ENCODE data around the gene TFR2. TPM values are rescaled to one million over a fixed set of nuclear protein-coding genes. Genes with fewer than 3 reads are reported as not detected.

Gene TFR2
- 1.9 and 2.2 TPM in 2 replicates for total RNA-seq

GRCh38 chr7:100641463-100641859, at the start of gene TFR2:
Gene TFR2 (minus strand): TSS chr7:100641552. CDS start chr7:100641509, 43 bp downstream.

GRCh38 chr7:100673302-100673941, 32.1 kb upstream of the TFR2 start, which contains the start of gene GNB2:
Gene GNB2 (plus strand): TSS chr7:100673740. CDS start chr7:100676266, 2,526 bp downstream.

GRCh38 chr7:100655908-100656674, 14.7 kb upstream of the TFR2 start, which contains the start of gene ACTL6B:
Gene ACTL6B (minus strand): TSS chr7:100656448. CDS start chr7:100656354, 94 bp downstream.

GRCh38 chr7:100611983-100612729, 29.2 kb downstream of the TFR2 start, which contains the start of gene MOSPD3:
Gene MOSPD3 (plus strand): TSS chr7:100612540. CDS start chr7:100612792, 252 bp downstream.

GRCh38 chr7:100586266-100587025, 54.9 kb downstream of the TFR2 start, which contains the start of gene FBXO24:
Gene FBXO24 (plus strand): TSS chr7:100586328. CDS start chr7:100586626, 298 bp downstream.

GRCh38 chr7:100585511-100586265, 55.7 kb downstream of the TFR2 start, which contains the start of gene LRCH4:
Gene LRCH4 (minus strand): TSS chr7:100586129. CDS start chr7:100586100, 29 bp downstream.

GRCh38 chr7:100573691-100574361, 67.5 kb downstream of the TFR2 start, which contains the start of gene SAP25:
Gene SAP25 (minus strand): TSS chr7:100573900. CDS start chr7:100573742, 158 bp downstream.

Other genes with a start within 250 kb of the TFR2 start
- 1.0 and 1.4 TPM in 2 replicates for gene ZCWPW1, start 212.8 kb downstream of the TFR2 start, total RNA-seq
- 26.9 and 30.4 TPM in 2 replicates for gene MEPCE, start 211.7 kb downstream of the TFR2 start, total RNA-seq
- 11.1 and 14.1 TPM in 2 replicates for gene PPP1R35, start 205.1 kb downstream of the TFR2 start, total RNA-seq
- gene SPACDR, start 177.3 kb downstream of the TFR2 start, total RNA-seq: 0.65 and 0.96 TPM in 2 replicates
- 20.6 and 21.5 TPM in 2 replicates for gene TSC22D4, start 162.3 kb downstream of the TFR2 start, total RNA-seq
- gene NYAP1, start 157.6 kb downstream of the TFR2 start, total RNA-seq: 1.4 and 2.3 TPM in 2 replicates
- 5.6 and 6.9 TPM in 2 replicates for gene AGFG2, start 102.3 kb downstream of the TFR2 start, total RNA-seq
- 0.13 TPM in 1 of 2 replicates, not detected in the other for gene SAP25, start 67.7 kb downstream of the TFR2 start, total RNA-seq
- 9.7 and 11.7 TPM in 2 replicates for gene LRCH4, start 55.4 kb downstream of the TFR2 start, total RNA-seq
- 0.13 and 0.20 TPM in 2 replicates for gene FBXO24, start 55.2 kb downstream of the TFR2 start, total RNA-seq
- gene PCOLCE, start 39.2 kb downstream of the TFR2 start, total RNA-seq: 167 and 207 TPM in 2 replicates
- 9.8 and 10.2 TPM in 2 replicates for gene MOSPD3, start 29.0 kb downstream of the TFR2 start, total RNA-seq
- not detected in 2 replicates for gene ACTL6B, start 14.9 kb upstream of the TFR2 start, total RNA-seq
- gene GNB2, start 32.2 kb upstream of the TFR2 start, total RNA-seq: 134 and 142 TPM in 2 replicates
- gene GIGYF1, start 52.7 kb upstream of the TFR2 start, total RNA-seq: 12.6 and 18.8 TPM in 2 replicates
- 27.8 and 29.9 TPM in 2 replicates for gene POP7, start 64.6 kb upstream of the TFR2 start, total RNA-seq
- not detected in 2 replicates for gene EPO, start 78.9 kb upstream of the TFR2 start, total RNA-seq
- gene ZAN, start 92.0 kb upstream of the TFR2 start, total RNA-seq: not detected in 2 replicates
- 50.6 and 74.9 TPM in 2 replicates for gene EPHB4, start 186.0 kb upstream of the TFR2 start, total RNA-seq
- 15.1 and 22.9 TPM in 2 replicates for gene SLC12A9, start 211.2 kb upstream of the TFR2 start, total RNA-seq
- gene TRIP6, start 225.8 kb upstream of the TFR2 start, total RNA-seq: 62.3 and 66.7 TPM in 2 replicates
- gene SRRT, start 233.6 kb upstream of the TFR2 start, total RNA-seq: 31.3 and 36.0 TPM in 2 replicates
- 4.0 and 6.0 TPM in 2 replicates for gene UFSP1, start 248.2 kb upstream of the TFR2 start, total RNA-seq

All from smooth muscle cell of the pulmonary artery (primary cell).